Endothelial cell (in vitro differentiated cells): ENCODE measurements around the gene HAO2. TPM values are rescaled to one million over a fixed set of nuclear protein-coding genes. Genes with fewer than 3 reads are reported as not detected.
"Not testable (repeated sequence)": the region's sequence is repeated elsewhere in the genome, so short reads cannot be mapped to it uniquely, and the experiment has no call there.

Source experiments
- DNase-seq: peaks from one replicate; pipeline ENCODE4 v3.0.0; 2021; ENCODE audit warnings: low spot score
- H3K27ac Mint-ChIP-seq: one replicate; pipeline ENCODE4 v1.8.0; 2021; ENCODE audit warnings: mixed read lengths, inconsistent platforms; ENCODE audit not compliant: unreplicated experiment
- H3K27me3 Mint-ChIP-seq: one replicate; pipeline ENCODE4 v1.8.0; 2021; ENCODE audit warnings: mild to moderate bottlenecking, moderate library complexity, mixed read lengths, inconsistent platforms; ENCODE audit not compliant: unreplicated experiment
- H3K36me3 Mint-ChIP-seq: one replicate; pipeline ENCODE4 v1.8.0; 2021; ENCODE audit warnings: mild to moderate bottlenecking, low read depth, mixed read lengths, inconsistent platforms; ENCODE audit not compliant: unreplicated experiment
- H3K4me1 Mint-ChIP-seq: one replicate; pipeline ENCODE4 v1.8.0; 2021; ENCODE audit warnings: mild to moderate bottlenecking, mixed read lengths, inconsistent platforms; ENCODE audit not compliant: unreplicated experiment
- H3K4me3 Mint-ChIP-seq: one replicate; pipeline ENCODE4 v1.8.0; 2021; ENCODE audit warnings: mild to moderate bottlenecking, mixed read lengths, inconsistent platforms; ENCODE audit not compliant: unreplicated experiment
- H3K9me3 Mint-ChIP-seq: one replicate; pipeline ENCODE4 v1.8.0; 2021; ENCODE audit warnings: mixed read lengths, inconsistent platforms; ENCODE audit not compliant: unreplicated experiment
- total RNA-seq: library from RNA; stranded (reverse); fragmentation: NEBNext Ultra II Directional; extraction: Animal tissue kit (Norgen Biotek cat#: 25700); gene quantifications from one replicate; pipeline ENCODE4 v1.2.1, GENCODE V29; 2021; ENCODE audit not compliant: unreplicated experiment
- TF ChIP-seq, protein P1 (sequence below): fragments of 200-600 bp; sonication (generic); IDR thresholded peaks from one replicate; pipeline ENCODE4 v1.5.0; 2021; ENCODE audit warnings: antibody characterized with exemption; ENCODE audit not compliant: unreplicated experiment

Gene HAO2
- total RNA-seq, 1 donor from 2014 or later = not detected

DNA sequence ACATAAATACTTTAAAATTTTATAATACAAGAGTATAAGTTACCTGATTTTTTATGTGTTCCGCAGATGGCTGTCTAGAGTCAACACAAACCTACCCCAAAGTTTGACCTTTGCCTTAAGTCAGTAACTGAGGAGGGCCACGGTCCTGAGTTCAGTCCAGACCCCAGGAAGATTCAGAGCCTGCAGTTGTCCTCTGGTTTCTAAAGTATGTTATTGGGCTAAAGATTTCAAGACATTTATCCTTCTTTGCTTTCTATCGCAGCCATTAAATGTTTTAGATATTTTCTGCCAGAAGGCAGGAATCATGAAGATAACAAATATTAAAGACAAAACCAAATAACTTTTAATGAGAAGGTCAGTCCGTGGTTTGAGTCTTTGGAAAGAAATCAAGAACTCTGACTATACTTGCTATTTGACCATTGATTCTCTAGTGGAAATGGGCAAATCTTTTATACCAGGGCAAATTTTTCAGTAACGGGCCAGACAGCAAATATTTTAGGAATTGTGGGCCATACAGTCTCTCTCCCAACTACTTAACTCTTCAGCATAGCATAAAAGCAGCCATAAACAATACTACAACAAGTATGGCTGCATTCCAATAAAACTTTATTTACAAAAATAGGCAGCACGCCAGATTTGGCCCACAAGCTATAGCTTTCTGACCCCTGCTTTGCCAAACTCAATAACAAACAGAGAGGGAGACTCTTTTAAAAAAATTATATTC is 38.0 kb upstream of the HAO2 start:
- TF ChIP-seq, protein P1, sequence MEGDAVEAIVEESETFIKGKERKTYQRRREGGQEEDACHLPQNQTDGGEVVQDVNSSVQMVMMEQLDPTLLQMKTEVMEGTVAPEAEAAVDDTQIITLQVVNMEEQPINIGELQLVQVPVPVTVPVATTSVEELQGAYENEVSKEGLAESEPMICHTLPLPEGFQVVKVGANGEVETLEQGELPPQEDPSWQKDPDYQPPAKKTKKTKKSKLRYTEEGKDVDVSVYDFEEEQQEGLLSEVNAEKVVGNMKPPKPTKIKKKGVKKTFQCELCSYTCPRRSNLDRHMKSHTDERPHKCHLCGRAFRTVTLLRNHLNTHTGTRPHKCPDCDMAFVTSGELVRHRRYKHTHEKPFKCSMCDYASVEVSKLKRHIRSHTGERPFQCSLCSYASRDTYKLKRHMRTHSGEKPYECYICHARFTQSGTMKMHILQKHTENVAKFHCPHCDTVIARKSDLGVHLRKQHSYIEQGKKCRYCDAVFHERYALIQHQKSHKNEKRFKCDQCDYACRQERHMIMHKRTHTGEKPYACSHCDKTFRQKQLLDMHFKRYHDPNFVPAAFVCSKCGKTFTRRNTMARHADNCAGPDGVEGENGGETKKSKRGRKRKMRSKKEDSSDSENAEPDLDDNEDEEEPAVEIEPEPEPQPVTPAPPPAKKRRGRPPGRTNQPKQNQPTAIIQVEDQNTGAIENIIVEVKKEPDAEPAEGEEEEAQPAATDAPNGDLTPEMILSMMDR = no peak
- Mint-ChIP-seq H3K9me3 (no peaks in the 10 kb centered on the region), H3K4me3 (no peak overlapping the region), H3K27me3 (peaks cover 6% of the 10 kb centered on the region), H3K27ac (no peak overlapping the region), H3K36me3 (no peaks in the 10 kb centered on the region), H3K4me1 (peaks cover 6% of the 10 kb centered on the region)
- no peak for DNase-seq

DNA sequence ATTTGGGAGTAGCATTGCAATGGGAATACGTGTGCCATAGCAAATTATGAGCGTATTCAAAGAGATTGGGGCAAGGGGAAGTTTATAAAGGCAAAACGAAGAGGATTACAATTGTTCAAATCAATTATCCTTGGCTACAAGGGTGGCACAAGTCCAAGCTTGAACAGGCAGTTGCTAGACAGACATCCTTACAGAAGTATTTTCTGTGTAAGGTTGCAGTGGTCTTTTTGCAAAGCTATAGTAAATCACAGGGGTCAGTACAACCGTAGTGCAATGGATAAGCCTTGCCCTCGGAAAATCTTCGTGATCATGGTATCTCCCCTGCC is 37.4 kb upstream of the HAO2 start:
- H3K4me1 Mint-ChIP-seq = peaks cover 6% of the 10 kb centered on the region
- H3K9me3 Mint-ChIP-seq = no peaks in the 10 kb centered on the region
- peaks cover 6% of the 10 kb centered on the region for H3K27me3 Mint-ChIP-seq
- H3K27ac Mint-ChIP-seq = no peak overlapping the region
- TF ChIP-seq, protein P1 = no peak
- no peaks in the 10 kb centered on the region for H3K36me3 Mint-ChIP-seq
- no peak for DNase-seq
- no peak overlapping the region for H3K4me3 Mint-ChIP-seq

DNA sequence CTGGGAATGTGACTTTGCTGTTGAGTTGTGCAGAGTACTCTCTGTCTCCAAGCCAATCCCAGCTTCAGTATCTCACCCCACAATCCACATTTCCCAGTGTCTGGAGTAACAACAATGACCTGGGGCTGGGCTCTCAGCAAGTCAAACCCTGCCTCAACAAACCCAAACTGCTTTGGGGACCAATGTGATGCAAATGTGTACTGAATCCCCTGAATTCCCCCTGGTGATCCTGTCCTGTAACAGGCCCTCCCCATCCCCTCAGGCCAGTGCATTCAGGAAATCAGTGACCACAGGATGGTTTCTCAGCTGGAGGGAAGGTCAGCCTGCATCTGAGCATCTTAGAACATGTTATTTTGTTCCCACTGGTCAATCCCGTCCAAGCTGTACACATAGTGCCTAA is 36.7 kb upstream of the HAO2 start:
- DNase-seq = no peak
- Mint-ChIP-seq H3K27me3 (peaks cover 6% of the 10 kb centered on the region), H3K9me3 (no peaks in the 10 kb centered on the region), H3K4me3 (no peak overlapping the region), H3K4me1 (peaks cover 6% of the 10 kb centered on the region), H3K36me3 (no peaks in the 10 kb centered on the region), H3K27ac (no peak overlapping the region)
- TF ChIP-seq, protein P1 = no peak

DNA sequence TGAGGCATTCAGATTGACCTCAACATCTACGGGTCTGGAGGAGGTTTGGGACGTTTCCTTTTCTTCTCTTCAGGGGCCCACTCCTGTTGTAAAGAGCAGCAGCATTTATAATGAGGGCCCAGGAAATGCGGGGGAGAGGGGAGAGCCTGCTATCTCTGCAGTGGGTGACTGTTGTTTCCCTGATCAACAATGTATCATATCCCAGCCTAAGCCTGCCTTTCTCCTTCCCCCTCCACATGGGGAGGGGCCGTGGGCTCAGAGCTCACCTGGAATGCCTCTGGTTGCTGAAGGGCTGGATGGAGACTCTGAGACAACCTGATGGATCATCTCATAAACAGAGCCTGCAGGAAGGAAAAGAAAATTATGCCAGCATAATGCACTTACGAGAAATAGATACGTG is 36.0 kb upstream of the HAO2 start:
- DNase-seq = no peak
- no peaks in the 10 kb centered on the region for H3K36me3 Mint-ChIP-seq
- H3K27me3 Mint-ChIP-seq = peaks cover 8% of the 10 kb centered on the region
- H3K4me3 Mint-ChIP-seq = no peak overlapping the region
- TF ChIP-seq, protein P1 = no peak
- H3K9me3 Mint-ChIP-seq = no peaks in the 10 kb centered on the region
- H3K27ac Mint-ChIP-seq = no peak overlapping the region
- peaks cover 6% of the 10 kb centered on the region for H3K4me1 Mint-ChIP-seq

DNA sequence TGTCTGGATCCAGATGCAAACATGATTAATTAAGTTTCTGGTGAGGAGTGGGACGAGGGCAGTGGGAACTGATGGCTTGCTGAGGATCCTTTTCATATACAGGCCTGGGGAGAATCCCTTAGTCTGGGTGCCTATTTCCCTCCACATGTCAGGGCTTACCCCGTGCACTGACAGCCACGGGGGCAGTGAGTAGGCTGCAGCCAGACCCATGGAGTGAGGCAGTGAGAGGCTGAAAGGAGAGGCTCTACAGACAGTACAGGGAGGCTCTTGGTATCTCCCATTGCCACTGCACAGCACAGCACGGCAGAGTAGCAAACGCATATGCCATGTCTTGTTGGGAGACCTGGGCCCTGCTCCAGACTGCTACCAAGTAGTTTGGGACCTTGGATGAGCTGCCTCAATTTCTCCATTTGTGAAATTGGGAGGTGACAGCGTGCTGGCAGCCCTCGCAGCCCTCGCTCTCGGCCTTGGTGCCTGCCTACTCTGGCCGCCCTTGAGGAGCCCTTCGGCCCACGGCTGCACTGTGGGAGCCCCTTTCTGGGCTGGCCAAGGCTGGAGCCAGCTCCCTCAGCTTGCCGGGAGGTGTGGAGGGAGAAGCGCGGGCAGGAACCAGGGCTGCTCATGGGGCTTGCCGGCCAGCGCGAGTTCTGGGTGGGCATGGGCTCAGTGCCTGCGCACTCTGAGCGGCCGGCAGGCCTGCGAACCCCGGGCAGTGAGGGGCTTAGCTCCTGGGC is 35.3 kb upstream of the HAO2 start:
- Mint-ChIP-seq H3K9me3 (no peaks in the 10 kb centered on the region), H3K27me3 (peaks cover 5% of the 10 kb centered on the region), H3K36me3 (no peaks in the 10 kb centered on the region), H3K27ac (no peak overlapping the region), H3K4me3 (no peak overlapping the region), H3K4me1 (no peaks in the 10 kb centered on the region)
- TF ChIP-seq, protein P1 = no peak
- no peak for DNase-seq

DNA sequence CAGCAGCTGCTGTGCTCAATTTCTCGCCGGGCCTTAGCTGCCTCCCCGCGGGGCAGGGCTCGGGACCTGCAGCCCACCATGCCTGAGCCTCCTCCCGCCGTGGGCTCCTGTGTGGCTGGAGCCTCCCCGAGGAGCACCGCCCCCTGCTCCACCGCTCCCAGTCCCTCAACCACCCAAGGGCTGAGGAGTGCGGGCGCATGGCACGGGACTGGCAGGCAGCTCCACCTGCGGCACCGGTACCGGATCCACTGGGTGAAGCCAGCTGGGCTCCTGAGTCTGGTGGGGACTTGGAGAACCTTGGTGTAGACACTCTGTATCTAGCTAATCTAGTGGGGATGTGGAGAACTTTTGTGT is 34.7 kb upstream of the HAO2 start:
- H3K4me1 Mint-ChIP-seq, H3K27ac Mint-ChIP-seq, H3K9me3 Mint-ChIP-seq: not testable (repeated sequence)

More for the DNA sequence above, 34.7 kb upstream of the HAO2 start:
- not testable (repeated sequence) for H3K27me3 Mint-ChIP-seq, H3K36me3 Mint-ChIP-seq, H3K4me3 Mint-ChIP-seq, DNase-seq
